GM19463 (cell line): ENCODE measurements around the gene PCDHGB5.

Experiments
- ATAC-seq: cut with Tn5 transposase; IDR thresholded peaks from one replicate; pipeline ENCODE4 v1.9.1; 2021; ENCODE audit warnings: mild to moderate bottlenecking, moderate library complexity; ENCODE audit not compliant: unreplicated experiment

PCDHGB5 gene

GRCh38 chr5:141397756-141398551 lies at the start of gene PCDHGB5:
Gene PCDHGB5, plus strand, starts transcription at chr5:141397947. Its CDS starts 181 bp downstream, at chr5:141398128.
- peak; percentile 99 for ATAC-seq

GRCh38 chr5:141349917-141350619 lies 47.7 kb upstream of the PCDHGB5 start, which contains the start of gene PCDHGB1:
Gene PCDHGB1, plus strand, starts transcription at chr5:141350099. Its CDS starts 162 bp downstream, at chr5:141350261.
- peak; percentile 94 for ATAC-seq

- no peak for ATAC-seq
These were observed 46.2 kb upstream of the PCDHGB5 start for GRCh38 chr5:141351591-141351990.

- no peak for ATAC-seq
These were observed 42.8 kb upstream of the PCDHGB5 start, which contains the start of gene PCDHGA4 for GRCh38 chr5:141354900-141355469. Gene PCDHGA4, plus strand, starts transcription at chr5:141355021. Its CDS starts 87 bp downstream, at chr5:141355108.

GRCh38 chr5:141355641-141356040 lies 42.1 kb upstream of the PCDHGB5 start:
- ATAC-seq = no peak

GRCh38 chr5:141356133-141356532 lies 41.6 kb upstream of the PCDHGB5 start:
- no peak for ATAC-seq

GRCh38 chr5:141356950-141357349 lies 40.8 kb upstream of the PCDHGB5 start:
- ATAC-seq = no peak

GRCh38 chr5:141359790-141360426 lies 37.8 kb upstream of the PCDHGB5 start, which contains the start of gene PCDHGB2:
Gene PCDHGB2, plus strand, starts transcription at chr5:141359994. Its CDS starts 142 bp downstream, at chr5:141360136.
- no peak for ATAC-seq

- no peak for ATAC-seq
These were observed 37.1 kb upstream of the PCDHGB5 start for GRCh38 chr5:141360685-141361084.

- no peak for ATAC-seq
These were observed 35.0 kb upstream of the PCDHGB5 start for GRCh38 chr5:141362719-141363118.

- no peak for ATAC-seq
These were observed 33.6 kb upstream of the PCDHGB5 start, which contains the start of gene PCDHGA5 for GRCh38 chr5:141363952-141364660. Gene PCDHGA5, plus strand, starts transcription at chr5:141364162. Its CDS starts 169 bp downstream, at chr5:141364331.

- ATAC-seq = no peak
These were observed 31.5 kb upstream of the PCDHGB5 start for GRCh38 chr5:141366016-141366896.

- ATAC-seq = peak; percentile 97
These were observed 27.5 kb upstream of the PCDHGB5 start, which contains the start of gene PCDHGB3 for GRCh38 chr5:141369994-141370848. Gene PCDHGB3, plus strand, starts transcription at chr5:141370242. Its CDS starts 153 bp downstream, at chr5:141370395.

GRCh38 chr5:141371572-141372475 lies 25.9 kb upstream of the PCDHGB5 start:
- ATAC-seq = no peak

GRCh38 chr5:141373673-141374317 lies 24.0 kb upstream of the PCDHGB5 start, which contains the start of gene PCDHGA6:
Gene PCDHGA6, plus strand, starts transcription at chr5:141373891. Its CDS starts 193 bp downstream, at chr5:141374084.
- no peak for ATAC-seq

GRCh38 chr5:141374627-141375026 lies 23.1 kb upstream of the PCDHGB5 start:
- ATAC-seq = no peak
